Panc1 (cell line): ENCODE results near the gene GRIA4. TPM values are rescaled to one million over a fixed set of nuclear protein-coding genes. Genes with fewer than 3 reads are reported as not detected.

Source experiments
- ATAC-seq: fragments of 200-7000 bp; cut with Tn5 transposase; 2 replicates; pipeline ENCODE4 v1.9.1; 2020; ENCODE audit warnings: mild to moderate bottlenecking, moderate library complexity
- BruUV-seq: library from RNA; stranded (reverse); fragments of 400-500 nt; replicated peaks from 2 replicates; lab custom pipeline; 2021; lab: Mats Ljungman, UMichigan
- CTCF ChIA-PET: fragments of 300-600 bp; sonication (Branson Sonifier 250); formaldehyde crosslinking; loops from one replicate; lab custom pipeline; 2022; ENCODE audit warnings: antibody characterized with exemption; lab: Charles Lee
- POLR2A ChIA-PET: fragments of 300-600 bp; sonication (Branson Sonifier 250); formaldehyde crosslinking; loops from one replicate; lab custom pipeline; 2022; ENCODE audit warnings: antibody characterized with exemption; lab: Charles Lee
- DNase-seq: peaks from one replicate; pipeline ENCODE4 v3.0.0-alpha.2; 2010; ENCODE audit warnings: low read depth, low spot score
- H3K27ac ChIP-seq: 2 replicates; pipeline ENCODE4 v1.5.1; 2011; ENCODE audit warnings: mild to moderate bottlenecking, low read length, inconsistent platforms
- H3K27me3 ChIP-seq: fragments of 200-500 bp; sonication (Bioruptor generic); 2 replicates; pipeline ENCODE4 v1.6.0; 2014; ENCODE audit warnings: low read length, inconsistent platforms; ENCODE audit not compliant: control insufficient read depth, insufficient read depth
- H3K36me3 ChIP-seq: fragments of 200-500 bp; sonication (Bioruptor generic); 2 replicates; pipeline ENCODE4 v1.5.1; 2014; ENCODE audit warnings: inconsistent platforms, mild to moderate bottlenecking, low read length, moderate library complexity; ENCODE audit not compliant: control insufficient read depth, insufficient read depth
- H3K4me1 ChIP-seq: 2 replicates; pipeline ENCODE4 v1.5.1; 2011; ENCODE audit warnings: inconsistent platforms, mild to moderate bottlenecking, low read length, moderate library complexity; ENCODE audit not compliant: control insufficient read depth, insufficient read depth
- H3K4me3 ChIP-seq, 2 experiments: 2 replicates each; pipeline ENCODE4 v1.5.1; 2011 to 2012; ENCODE audit warnings: low read depth in 2 of 2, low read length in 2 of 2, mild to moderate bottlenecking in 2 of 2, inconsistent platforms in 1 of 2, moderate library complexity in 1 of 2
- H3K9me3 ChIP-seq: fragments of 200-500 bp; sonication (Bioruptor generic); 2 replicates; pipeline ENCODE4 v1.5.1; 2014; ENCODE audit warnings: low read depth, mild to moderate bottlenecking, inconsistent platforms, low read length, moderate library complexity; ENCODE audit not compliant: control insufficient read depth, insufficient read depth
- CTCF ChIP-seq: fragments of 450-650 bp; IDR thresholded peaks from 2 replicates; pipeline ENCODE4 v1.5.1; 2017; ENCODE audit warnings: mild to moderate bottlenecking
- POLR2AphosphoS5 ChIP-seq: IDR thresholded peaks from 2 replicates; pipeline ENCODE4 v1.6.1; 2012; ENCODE audit warnings: mild to moderate bottlenecking, low read depth, low read length, moderate library complexity
- REST ChIP-seq, 2 experiments: IDR thresholded peaks; 2 replicates each; pipeline ENCODE4 v1.6.1; 2011 to 2012; ENCODE audit warnings: low read depth in 2 of 2, control low read depth in 1 of 2, low read length in 1 of 2, mild to moderate bottlenecking in 1 of 2, moderate library complexity in 1 of 2; ENCODE audit not compliant: insufficient read depth in 1 of 2
- SIN3A ChIP-seq: IDR thresholded peaks from 2 replicates; pipeline ENCODE4 v1.6.1; 2012; ENCODE audit warnings: low read depth, mild to moderate bottlenecking, low read length, moderate library complexity, borderline replicate concordance; ENCODE audit not compliant: insufficient read depth
- TCF7L2 ChIP-seq: IDR thresholded peaks from 2 replicates; pipeline ENCODE4 v1.6.1; 2011; ENCODE audit warnings: mild to moderate bottlenecking, low read depth, low read length, inconsistent platforms
- in situ Hi-C: cut with HindIII; loops from 2 replicates; pipeline ENCODE4 v1.10.0; 2016; ENCODE audit warnings: low sequenced_read_pairs, low pct_unique_long_range_greater_than_20kb
- intact Hi-C: fragments of 100-400 bp; cut with micrococcal nuclease; formaldehyde crosslinking; loops from one replicate; pipeline ENCODE4 v1.10.0; 2022; ENCODE audit not compliant: unreplicated experiment
- total RNA-seq: library from RNA; stranded (reverse); gene quantifications from one replicate; pipeline ENCODE4 v1.2.1, GENCODE V29; 2021; ENCODE audit not compliant: unreplicated experiment

GRIA4 gene
- total RNA-seq, 1 experiment from 2014 or later = not detected

- intact Hi-C loops = no loop called here
- in situ Hi-C loops = no loop called here
- ATAC-seq = no peak
- ChIA-PET CTCF (no interaction called here), POLR2A (interaction anchor here (0.6 kb wide), 1 partner anchor 1452 kb away, joined by 4 read pairs; no protein-coding TSS in a partner anchor)
- Histone ChIP-seq H3K27ac (no peak overlapping the region), H3K9me3 (no peaks in the 10 kb centered on the region), H3K36me3 (no peaks in the 10 kb centered on the region), H3K27me3 (no peaks in the 10 kb centered on the region), H3K4me1 (no peaks in the 10 kb centered on the region), H3K4me3 (no peak overlapping the region)
- no peak for DNase-seq
- TF ChIP-seq CTCF = no peak
- TF ChIP-seq POLR2AphosphoS5 = no peak
- no peak for TF ChIP-seq SIN3A
- no peak for TF ChIP-seq REST (IDR thresholded peaks at IDR 0.05; ENCODE audit: insufficient read depth in 1 of 2, low read depth in 2 of 2, low read length in 1 of 2)
- no peak for TF ChIP-seq TCF7L2
- no TSS peak for BruUV-seq
These were observed 365.3 kb downstream of the GRIA4 start for GRCh38 chr11:105975128-105975527.

- intact Hi-C loops (no loop called here), in situ Hi-C loops (no loop called here)
- H3K4me1 ChIP-seq = no peaks in the 10 kb centered on the region
- no peaks in the 10 kb centered on the region for H3K9me3 ChIP-seq
- ATAC-seq = no peak
- no peak for DNase-seq
- H3K27me3 ChIP-seq = no peaks in the 10 kb centered on the region; the same call in 1 of the 2 replicates
- BruUV-seq = no TSS peak
- CTCF ChIA-PET = no interaction called here
- TF ChIP-seq TCF7L2 = no peak
- no peak for TF ChIP-seq REST (IDR thresholded peaks at IDR 0.05; ENCODE audit: insufficient read depth in 1 of 2, low read depth in 2 of 2, low read length in 1 of 2)
- TF ChIP-seq CTCF = no peak
- POLR2A ChIA-PET = no interaction called here
- H3K4me3 ChIP-seq = no peak overlapping the region
- H3K27ac ChIP-seq = no peak overlapping the region
- no peaks in the 10 kb centered on the region for H3K36me3 ChIP-seq
These were observed 370.3 kb downstream of the GRIA4 start for GRCh38 chr11:105979997-105980703.
